Mesothelial cell of epicardium (in vitro differentiated cells): ENCODE measurements around the gene IGSF3. TPM values are rescaled to one million over a fixed set of nuclear protein-coding genes. Genes with fewer than 3 reads are reported as not detected.
A peak's percentile ranks its signal among the peaks of the same experiment; 100 is the strongest.

Experiments
- DNase-seq, 2 experiments: peaks; one replicate each; pipeline ENCODE4 v3.0.0; 2021; ENCODE audit warnings: low spot score in 2 of 2; ENCODE audit not compliant: unreplicated experiment in 2 of 2
- H3K27ac Mint-ChIP-seq: 2 replicates; pipeline ENCODE4 v1.8.0; 2021; ENCODE audit warnings: mixed read lengths
- H3K27me3 Mint-ChIP-seq: 2 replicates; pipeline ENCODE4 v1.8.0; 2021; ENCODE audit warnings: low read depth, mixed read lengths
- H3K36me3 Mint-ChIP-seq: 2 replicates; pipeline ENCODE4 v1.8.0; 2021; ENCODE audit warnings: mixed read lengths
- H3K4me1 Mint-ChIP-seq: 2 replicates; pipeline ENCODE4 v1.8.0; 2021; ENCODE audit warnings: mixed read lengths
- H3K4me3 Mint-ChIP-seq: 2 replicates; pipeline ENCODE4 v1.8.0; 2021; ENCODE audit warnings: mild to moderate bottlenecking, moderate library complexity, mixed read lengths
- H3K9me3 Mint-ChIP-seq: 2 replicates; pipeline ENCODE4 v1.8.0; 2021; ENCODE audit warnings: mixed read lengths
- CTCF ChIP-seq: fragments of 200-600 bp; sonication (generic); IDR thresholded peaks from one replicate; pipeline ENCODE4 v1.5.0; 2021; ENCODE audit warnings: antibody characterized with exemption; ENCODE audit not compliant: unreplicated experiment
- total RNA-seq: library from RNA; stranded (reverse); gene quantifications from 3 replicates; pipeline ENCODE4 v1.2.1, GENCODE V29; 2021

The IGSF3 gene
- total RNA-seq, 1 donor from 2014 or later: 59.2 TPM

DNA sequence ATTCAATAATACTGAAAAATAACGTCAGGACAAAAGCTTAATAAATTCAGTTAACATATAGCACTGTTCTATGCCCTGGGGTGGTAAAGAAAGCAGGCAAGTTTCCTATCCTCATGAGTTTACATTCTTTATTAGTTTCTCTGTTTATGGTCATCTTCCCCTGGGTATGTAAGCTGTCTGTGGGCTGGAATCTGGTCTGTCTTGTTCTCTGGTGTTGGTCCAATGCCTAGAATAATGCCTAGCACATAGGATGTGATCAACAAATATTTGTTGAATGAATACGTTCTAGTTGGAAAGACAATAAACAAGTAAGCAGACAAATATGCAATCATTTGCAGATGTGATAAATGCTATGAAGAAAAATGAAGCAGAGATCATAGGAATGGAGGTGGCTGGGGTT is 7.2 kb upstream of the IGSF3 start:
- Mint-ChIP-seq H3K4me1 (peaks cover 29% of the 10 kb centered on the region), H3K27me3 (no peaks in the 10 kb centered on the region), H3K4me3 (no peak overlapping the region), H3K36me3 (no peaks in the 10 kb centered on the region), H3K9me3 (no peaks in the 10 kb centered on the region), H3K27ac (no peak overlapping the region)
- TF ChIP-seq CTCF: no peak
- DNase-seq: no peak

DNA sequence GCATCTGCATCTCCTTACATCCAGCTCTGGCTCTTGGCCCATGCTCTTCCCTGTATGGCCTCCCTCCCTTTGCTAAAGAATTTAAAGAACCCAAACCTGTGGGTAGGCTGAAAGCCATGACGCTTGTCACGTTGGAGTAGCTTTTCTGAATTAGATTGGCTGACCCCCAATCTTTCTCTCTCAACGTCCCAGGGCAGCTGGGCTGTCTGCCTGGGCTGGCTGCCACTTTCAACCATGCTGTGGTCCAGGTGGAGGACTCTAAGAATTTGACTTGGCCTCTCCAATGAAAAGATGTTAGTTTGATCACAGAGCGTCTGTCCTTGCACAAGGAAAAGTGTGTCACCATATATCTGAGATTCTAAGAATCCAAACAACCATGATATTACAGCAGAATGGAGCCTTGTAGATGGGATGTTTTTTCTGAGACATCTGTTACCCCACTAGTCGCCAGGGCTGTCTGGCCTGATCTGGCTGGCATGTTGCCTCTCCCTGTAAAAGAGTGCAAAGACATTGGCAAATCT is 6.5 kb upstream of the IGSF3 start:
- H3K4me3 Mint-ChIP-seq: no peak overlapping the region

GRCh38 chr1:116671912-116672311 is 4.4 kb upstream of the IGSF3 start:
- Mint-ChIP-seq H3K27ac (no peak overlapping the region), H3K27me3 (no peaks in the 10 kb centered on the region), H3K4me3 (no peak overlapping the region), H3K4me1 (peaks cover 20% of the 10 kb centered on the region), H3K9me3 (no peaks in the 10 kb centered on the region), H3K36me3 (no peaks in the 10 kb centered on the region)
- no peak for TF ChIP-seq CTCF
- DNase-seq: no peak

More for the DNA sequence above, 6.5 kb upstream of the IGSF3 start:
- Mint-ChIP-seq H3K4me1 (peaks cover 25% of the 10 kb centered on the region), H3K9me3 (no peaks in the 10 kb centered on the region), H3K27me3 (no peaks in the 10 kb centered on the region), H3K27ac (peak overlapping the region; percentile 22), H3K36me3 (no peaks in the 10 kb centered on the region)
- no peak for DNase-seq
- no peak for TF ChIP-seq CTCF

DNA sequence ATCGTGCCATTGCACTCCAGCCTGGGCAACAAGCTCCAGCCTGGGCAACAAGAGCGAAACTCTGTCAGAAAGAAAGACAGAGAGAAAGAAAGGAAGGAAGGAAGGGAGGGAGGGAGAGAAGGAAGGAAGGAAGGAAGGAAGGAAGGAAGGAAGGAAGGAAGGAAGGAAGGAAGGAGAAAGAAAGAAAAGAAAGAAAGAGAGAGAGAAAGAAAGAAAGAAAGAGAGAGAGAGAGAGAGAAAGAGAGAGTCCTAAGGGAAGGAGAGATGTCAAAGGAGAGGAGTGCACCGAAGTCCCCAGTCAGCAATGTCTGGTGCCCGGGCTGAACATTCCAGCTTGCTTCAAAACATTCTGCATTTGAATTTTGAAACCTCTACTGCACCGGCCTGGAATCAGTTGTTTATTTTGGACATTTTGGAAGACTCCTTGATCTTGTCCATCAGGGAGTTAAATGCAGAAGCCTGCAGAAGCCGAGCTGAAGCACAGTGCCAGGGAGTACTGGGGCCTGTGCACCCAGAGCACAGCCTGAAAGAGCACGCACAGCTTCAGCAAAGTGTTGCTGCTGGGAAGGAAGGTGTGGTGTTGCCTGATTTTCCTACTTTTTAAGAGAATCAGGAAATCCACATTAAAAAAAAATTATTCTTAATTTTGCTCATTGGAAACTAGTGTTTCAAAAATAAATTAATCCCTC is 3.7 kb upstream of the IGSF3 start:
- Mint-ChIP-seq H3K27me3 (no peaks in the 10 kb centered on the region), H3K4me1 (peaks cover 26% of the 10 kb centered on the region), H3K27ac (no peak overlapping the region)

DNA sequence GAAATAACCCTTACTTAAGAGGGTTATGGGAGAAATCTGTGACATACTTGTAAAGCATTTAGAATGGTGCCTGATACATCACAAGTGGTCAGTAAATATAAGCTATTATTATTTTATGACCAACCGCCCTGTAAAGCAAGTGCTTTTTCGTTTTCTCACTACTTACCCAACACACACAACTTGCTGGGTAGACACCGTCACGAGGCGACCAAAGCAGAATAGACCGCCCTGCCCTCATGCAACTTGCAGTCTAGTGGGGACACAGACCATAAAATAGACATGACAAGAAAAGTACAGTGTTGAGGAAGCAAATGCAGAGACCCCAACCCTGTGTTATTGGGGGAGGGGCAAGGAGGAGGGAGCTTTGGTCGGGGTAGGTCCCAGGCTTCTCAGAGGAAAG is 744 bp upstream of the IGSF3 start:
- Mint-ChIP-seq H3K27me3 (peaks cover 3% of the 10 kb centered on the region), H3K27ac (no peak overlapping the region), H3K9me3 (no peaks in the 10 kb centered on the region), H3K4me1 (peaks cover 40% of the 10 kb centered on the region), H3K4me3 (peak overlapping the region; percentile 67), H3K36me3 (peaks cover 3% of the 10 kb centered on the region)
- no peak for DNase-seq
- no peak for TF ChIP-seq CTCF

More for the DNA sequence above, 3.7 kb upstream of the IGSF3 start:
- H3K4me3 Mint-ChIP-seq: no peak overlapping the region
- TF ChIP-seq CTCF: no peak
- no peak for DNase-seq
- H3K9me3 Mint-ChIP-seq: no peaks in the 10 kb centered on the region
- no peaks in the 10 kb centered on the region for H3K36me3 Mint-ChIP-seq
